Measurements from ENCODE around the gene EXOC6.

DNA sequence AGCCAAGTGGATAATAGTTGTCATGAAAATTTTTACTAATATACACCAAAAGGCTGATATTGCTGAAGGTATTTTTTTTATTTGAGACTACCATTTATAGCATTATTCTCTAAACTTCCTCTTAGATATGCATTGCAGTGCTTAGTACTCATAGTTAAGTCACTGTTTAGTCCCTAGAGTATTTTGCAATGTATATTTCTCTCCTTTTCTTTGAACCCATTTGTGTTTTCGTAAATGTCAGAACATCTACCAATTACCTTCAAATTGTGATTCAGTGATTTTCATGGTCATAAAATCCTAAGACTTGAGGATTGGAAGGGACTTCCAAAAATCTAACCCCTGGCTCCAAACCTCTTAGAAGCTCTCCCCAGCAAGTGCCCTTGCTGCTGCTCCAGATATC is 190.8 kb downstream of the EXOC6 start:
- TF ChIP-seq, protein P1, sequence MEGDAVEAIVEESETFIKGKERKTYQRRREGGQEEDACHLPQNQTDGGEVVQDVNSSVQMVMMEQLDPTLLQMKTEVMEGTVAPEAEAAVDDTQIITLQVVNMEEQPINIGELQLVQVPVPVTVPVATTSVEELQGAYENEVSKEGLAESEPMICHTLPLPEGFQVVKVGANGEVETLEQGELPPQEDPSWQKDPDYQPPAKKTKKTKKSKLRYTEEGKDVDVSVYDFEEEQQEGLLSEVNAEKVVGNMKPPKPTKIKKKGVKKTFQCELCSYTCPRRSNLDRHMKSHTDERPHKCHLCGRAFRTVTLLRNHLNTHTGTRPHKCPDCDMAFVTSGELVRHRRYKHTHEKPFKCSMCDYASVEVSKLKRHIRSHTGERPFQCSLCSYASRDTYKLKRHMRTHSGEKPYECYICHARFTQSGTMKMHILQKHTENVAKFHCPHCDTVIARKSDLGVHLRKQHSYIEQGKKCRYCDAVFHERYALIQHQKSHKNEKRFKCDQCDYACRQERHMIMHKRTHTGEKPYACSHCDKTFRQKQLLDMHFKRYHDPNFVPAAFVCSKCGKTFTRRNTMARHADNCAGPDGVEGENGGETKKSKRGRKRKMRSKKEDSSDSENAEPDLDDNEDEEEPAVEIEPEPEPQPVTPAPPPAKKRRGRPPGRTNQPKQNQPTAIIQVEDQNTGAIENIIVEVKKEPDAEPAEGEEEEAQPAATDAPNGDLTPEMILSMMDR (conservative IDR thresholded peaks at IDR 0.05; ENCODE audit: low read length): no peak
- no peak for TF ChIP-seq EZH2phosphoT487 (IDR thresholded peaks at IDR 0.05; ENCODE audit: borderline replicate concordance)

Data from Loucy (cell line).